K562 (cell line): Measurements from ENCODE around the gene SAMD14.

Experiments
- CTCF ChIP-seq, 3 experiments: IDR thresholded peaks in 2 of 3; conservative IDR thresholded peaks in 1 of 3; 2 replicates each; pipeline ENCODE4 v1.5.1; 2011 to 2012; ENCODE audit warnings: low read length in 3 of 3, mild to moderate bottlenecking in 3 of 3, control low read depth in 2 of 3, improper control_type of control experiment in 1 of 3, inconsistent platforms in 1 of 3, low read depth in 1 of 3, mixed read lengths in 1 of 3, moderate library complexity in 1 of 3; ENCODE audit not compliant: insufficient read depth in 2 of 3
- PML ChIP-seq: IDR thresholded peaks from 2 replicates; pipeline ENCODE4 v1.6.1; 2012; ENCODE audit warnings: low read length, inconsistent platforms

- TF ChIP-seq CTCF (IDR thresholded peaks at IDR 0.05 in 2 of 3, conservative IDR thresholded peaks at IDR 0.05 in 1 of 3; ENCODE audit: insufficient read depth in 2 of 3, low read depth in 1 of 3, low read length in 3 of 3) (no peak), PML (no peak)
Measured at GRCh38 chr17:50076591-50077235, 53.2 kb downstream of the SAMD14 start.
